ENCODE data around the gene DNAH1.

Gene DNAH1

GRCh38 chr3:52361454-52361853 lies 45.3 kb downstream of the DNAH1 start:
- DNase-seq, result no peak

- DNase-seq, result no peak
Observed at GRCh38 chr3:52361898-52362297, 45.8 kb downstream of the DNAH1 start.

GRCh38 chr3:52364322-52365035 lies 48.4 kb downstream of the DNAH1 start:
- no peak for DNase-seq

DNA sequence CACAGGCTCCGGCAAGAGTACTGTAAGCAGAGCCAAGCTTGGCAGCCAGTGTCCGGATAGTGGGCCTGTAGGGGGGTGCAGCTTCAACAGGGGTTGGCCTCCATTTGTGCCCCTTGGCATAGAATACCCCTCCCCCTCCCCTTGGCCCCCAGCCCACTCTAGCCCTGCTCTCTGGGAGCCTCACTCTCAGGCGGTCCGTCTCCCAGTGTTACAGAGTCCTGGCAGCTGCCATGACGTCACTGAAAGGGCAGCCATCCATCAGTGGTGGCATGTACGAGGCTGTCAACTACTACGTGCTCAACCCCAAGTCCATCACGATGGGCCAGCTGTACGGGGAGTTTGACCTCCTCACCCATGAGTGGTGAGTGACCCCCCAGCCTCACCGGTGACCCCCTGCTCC lies 50.4 kb downstream of the DNAH1 start:
- no peak for DNase-seq

DNA sequence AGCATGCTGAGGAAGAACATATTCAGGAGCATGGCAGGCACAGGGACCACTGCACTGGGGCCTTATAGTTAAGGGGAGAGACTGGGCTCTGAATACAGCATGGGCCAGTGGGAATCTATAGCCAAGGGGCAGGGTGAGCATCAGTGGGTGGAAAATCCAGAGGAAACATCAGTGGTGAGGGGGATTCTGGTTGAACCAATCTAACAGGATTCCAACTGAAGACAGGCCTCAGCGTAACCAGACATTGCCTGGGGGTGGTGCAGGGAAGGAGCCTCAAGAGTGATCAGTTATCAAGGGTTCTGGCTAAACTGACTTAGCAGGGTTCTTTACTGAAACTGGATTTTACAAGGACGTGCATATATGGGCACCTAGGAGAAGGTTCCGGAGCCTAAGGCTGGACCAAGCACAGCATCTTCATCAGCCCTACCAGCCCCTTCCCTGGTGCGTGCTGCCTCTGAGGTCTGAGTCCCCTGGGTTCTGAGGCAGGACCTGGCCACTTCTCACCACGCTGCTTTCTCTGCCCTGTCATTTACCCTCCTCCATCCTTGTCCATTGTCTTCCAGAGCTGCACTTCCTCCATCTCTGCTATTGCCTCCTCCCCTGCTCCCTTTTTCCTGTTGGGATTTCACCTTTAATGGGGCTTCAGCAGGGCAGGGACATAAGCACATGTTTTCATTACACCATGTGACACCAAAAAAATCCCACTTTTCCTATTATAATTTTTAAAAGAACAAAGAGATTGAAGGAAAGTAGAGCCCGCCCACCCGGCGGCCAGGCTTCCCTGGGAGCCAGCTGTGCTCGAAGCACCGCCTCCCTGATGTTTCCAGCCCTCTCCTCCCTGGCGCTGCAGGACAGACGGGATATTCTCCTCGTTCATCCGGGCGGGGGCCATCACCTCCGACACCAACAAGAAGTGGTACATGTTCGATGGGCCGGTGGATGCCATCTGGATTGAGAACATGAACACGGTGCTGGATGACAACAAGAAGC lies 52.1 kb downstream of the DNAH1 start:
- no peak for DNase-seq

DNA sequence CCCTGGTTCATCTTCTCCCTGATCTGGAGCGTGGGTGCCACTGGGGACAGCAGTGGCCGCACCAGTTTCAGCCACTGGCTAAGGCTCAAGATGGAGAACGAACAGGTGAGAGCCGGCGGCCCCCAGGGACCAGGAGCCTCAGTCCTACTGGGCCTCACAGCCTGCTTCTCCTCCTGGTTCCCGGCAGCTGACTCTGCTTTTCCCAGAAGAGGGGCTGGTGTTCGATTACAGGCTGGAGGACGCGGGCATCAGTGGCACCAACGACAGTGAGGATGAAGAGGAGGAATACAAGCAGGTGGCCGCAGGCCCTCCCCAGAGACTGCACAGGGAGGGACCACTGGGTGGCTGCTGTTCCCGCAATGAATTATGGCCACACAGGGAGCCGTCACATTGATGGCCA lies 54.4 kb downstream of the DNAH1 start:
- no peak for DNase-seq

- DNase-seq, result peak; percentile 36
Observed at GRCh38 chr3:52372822-52373504, 56.8 kb downstream of the DNAH1 start.

GRCh38 chr3:52373676-52374075 lies 57.6 kb downstream of the DNAH1 start:
- DNase-seq, result no peak

- DNase-seq, result no peak
Observed at GRCh38 chr3:52374173-52374572, 58.1 kb downstream of the DNAH1 start.

DNA sequence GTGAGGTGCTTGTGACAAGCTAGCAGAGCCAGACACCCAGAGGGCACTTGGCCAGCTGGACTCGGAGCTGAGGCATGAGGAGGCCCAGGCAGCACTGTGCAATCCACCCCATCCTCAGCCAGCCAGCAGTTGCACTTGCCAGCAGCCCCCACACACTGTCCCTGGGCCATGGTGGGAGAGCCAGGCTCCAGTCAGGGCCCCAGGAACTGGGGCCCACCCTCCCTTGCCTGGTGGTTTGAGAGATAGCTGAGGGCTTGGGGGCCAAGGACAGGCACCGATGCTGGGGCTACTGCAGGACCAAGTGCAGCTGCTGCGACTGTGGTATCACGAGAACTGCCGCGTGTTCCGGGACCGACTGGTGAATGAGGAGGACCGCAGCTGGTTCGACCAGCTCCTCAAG lies 63.5 kb downstream of the DNAH1 start:
- DNase-seq, result no peak

- DNase-seq, result no peak
Observed at GRCh38 chr3:52380023-52380422, 63.9 kb downstream of the DNAH1 start.

DNA sequence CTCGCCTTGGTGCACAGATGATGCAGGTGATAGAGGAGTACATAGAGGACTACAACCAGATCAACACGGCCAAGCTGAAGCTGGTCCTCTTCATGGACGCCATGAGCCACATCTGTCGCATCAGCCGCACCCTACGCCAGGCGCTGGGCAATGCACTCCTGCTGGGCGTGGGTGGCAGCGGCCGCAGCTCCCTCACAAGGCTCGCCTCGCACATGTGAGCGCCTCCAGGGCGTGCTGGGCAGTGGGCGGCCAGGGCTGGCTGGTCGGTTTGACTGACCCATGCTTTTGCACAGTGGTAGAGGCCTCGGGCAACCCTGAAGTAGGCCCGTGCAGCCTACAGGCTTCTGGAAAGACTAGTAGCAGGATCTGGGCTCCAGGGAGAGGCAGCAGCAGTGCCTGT lies 65.5 kb downstream of the DNAH1 start:
- DNase-seq, result no peak

DNA sequence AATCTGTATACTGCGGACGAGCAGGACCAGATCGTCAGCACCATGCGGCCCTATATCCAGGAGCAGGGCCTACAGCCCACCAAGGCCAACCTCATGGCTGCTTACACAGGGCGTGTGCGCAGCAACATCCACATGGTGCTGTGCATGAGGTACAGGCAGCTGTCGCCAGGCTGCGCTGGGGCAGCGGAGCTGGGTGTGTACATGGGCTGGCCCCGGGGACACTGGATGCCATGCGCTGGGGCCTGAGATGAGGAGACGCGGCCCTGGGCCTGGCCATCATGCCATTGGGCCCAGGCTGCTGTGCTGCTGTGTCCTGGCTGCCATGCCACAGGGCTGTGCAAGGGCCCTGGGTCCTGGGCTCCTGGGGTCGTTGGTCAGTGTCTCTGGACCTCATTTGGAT lies 67.3 kb downstream of the DNAH1 start:
- DNase-seq, result no peak

GRCh38 chr3:52384019-52384761 lies 68.1 kb downstream of the DNAH1 start:
- no peak for DNase-seq

DNA sequence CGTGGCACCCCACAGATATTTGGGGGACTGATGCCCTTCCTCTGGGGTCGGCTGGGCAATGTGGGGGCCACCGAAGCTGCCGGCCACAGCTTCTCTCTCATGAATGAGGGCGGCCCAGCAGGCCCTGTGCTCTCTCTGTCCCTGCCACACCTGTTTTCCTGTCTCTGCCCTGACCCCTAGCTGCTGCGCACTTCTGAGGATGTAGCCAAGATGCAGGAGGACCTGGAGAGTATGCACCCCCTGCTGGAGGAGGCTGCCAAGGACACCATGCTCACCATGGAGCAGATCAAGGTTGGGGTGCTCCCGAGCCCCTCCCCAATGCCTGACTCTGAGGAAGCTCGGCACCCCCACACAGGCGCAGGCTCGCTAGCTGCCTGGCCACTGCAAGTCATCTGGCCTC lies 69.0 kb downstream of the DNAH1 start:
- no peak for DNase-seq

DNA sequence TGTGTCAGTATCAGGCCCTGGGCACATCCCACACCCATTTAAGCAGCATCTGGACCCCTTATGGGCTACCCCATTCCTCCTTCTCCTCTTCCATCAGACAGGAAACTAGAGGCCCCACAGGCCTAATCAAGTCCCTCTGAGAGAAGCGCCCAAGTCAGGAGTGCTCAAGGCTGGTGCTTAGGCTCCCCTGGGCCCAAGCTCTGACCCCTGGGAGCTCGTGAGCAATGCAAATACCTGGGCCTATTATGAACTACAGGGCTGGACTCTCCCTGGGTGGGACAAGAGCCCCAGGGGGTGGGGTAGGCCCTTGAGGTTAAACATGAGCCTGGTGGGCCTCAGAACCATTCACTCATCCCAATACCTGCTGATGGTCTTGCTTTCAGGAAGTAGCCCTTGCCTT lies 71.4 kb downstream of the DNAH1 start:
- DNase-seq, result no peak

GRCh38 chr3:52388348-52388821 lies 72.3 kb downstream of the DNAH1 start:
- DNase-seq, result no peak

- no peak for DNase-seq
Observed at GRCh38 chr3:52388933-52389332, 72.8 kb downstream of the DNAH1 start.

DNA sequence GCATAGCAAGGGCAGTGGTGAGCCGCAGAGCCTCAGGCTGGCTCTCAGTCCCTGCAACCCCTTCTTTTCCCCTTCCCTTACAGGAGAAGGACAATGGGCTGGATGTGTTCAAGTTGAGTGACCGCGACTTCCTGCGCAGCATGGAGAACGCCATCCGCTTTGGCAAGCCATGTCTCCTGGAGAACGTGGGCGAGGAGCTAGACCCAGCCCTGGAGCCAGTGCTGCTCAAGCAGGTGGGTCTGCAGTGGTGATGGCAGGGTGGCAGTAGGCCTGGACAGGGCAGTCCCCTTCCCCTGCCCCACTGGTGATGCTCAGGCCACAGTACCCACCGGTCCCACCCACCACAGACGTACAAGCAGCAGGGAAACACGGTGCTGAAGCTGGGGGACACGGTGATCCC lies 75.0 kb downstream of the DNAH1 start:
- DNase-seq, result no peak

- no peak for DNase-seq
Observed at GRCh38 chr3:52392216-52392930, 76.3 kb downstream of the DNAH1 start.

- no peak for DNase-seq
Observed at GRCh38 chr3:52393131-52393807, 77.2 kb downstream of the DNAH1 start.
